ENCODE results near the gene TAF13. TPM values are rescaled to one million over a fixed set of nuclear protein-coding genes. Genes with fewer than 3 reads are reported as not detected.

TAF13 gene
- 47.5 TPM for total RNA-seq

DNA sequence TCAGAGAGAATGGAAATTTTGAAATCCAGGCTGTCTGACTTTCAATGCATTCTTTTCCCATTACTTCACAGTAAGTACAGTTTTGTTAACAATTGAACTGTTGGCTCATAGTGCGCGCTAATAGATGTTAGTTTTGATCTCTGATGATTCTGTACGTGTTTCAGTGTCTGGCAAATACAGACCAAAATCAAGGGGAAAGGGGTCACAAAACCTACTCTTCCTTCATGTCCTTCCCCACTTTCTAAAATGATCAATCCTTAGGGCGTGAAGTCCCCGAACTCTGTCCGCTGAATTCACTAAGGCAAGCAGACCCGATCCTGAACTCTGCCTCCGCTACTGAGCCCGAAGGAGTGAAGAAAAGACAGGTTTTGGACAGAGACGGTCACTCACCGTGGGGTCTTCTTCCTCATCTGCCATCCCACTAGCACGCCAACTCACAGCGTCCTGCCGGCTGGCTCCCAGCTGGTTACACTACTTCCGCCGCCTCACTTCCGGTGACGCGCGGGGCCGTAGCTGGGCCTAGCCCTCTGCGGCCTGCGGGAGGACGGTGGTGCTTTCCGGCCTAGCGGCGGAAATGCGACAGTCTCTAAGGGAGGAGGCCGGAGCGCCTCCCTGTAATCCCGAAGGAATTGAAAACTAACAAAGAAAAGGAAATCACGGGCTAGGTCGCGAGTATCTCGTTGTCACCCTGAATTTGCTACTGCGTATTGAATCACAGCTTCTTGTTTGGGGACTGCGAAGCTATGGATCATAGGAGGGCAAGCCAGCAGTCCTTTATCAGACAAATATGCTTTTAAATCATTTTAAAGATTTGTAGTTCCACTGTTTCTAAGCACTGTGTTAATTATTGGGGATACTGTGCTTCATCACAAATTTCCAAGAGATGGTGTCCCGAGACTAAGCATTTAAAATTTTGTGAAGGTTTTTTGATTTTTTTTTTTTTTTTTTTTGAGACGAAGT, at the start of gene TAF13:
Gene TAF13 (minus strand): TSS at position 473 of the 960 bp plus-strand sequence. CDS start 56 bp downstream, at position 417.
- DNase-seq, result peak; percentile 96

DNA sequence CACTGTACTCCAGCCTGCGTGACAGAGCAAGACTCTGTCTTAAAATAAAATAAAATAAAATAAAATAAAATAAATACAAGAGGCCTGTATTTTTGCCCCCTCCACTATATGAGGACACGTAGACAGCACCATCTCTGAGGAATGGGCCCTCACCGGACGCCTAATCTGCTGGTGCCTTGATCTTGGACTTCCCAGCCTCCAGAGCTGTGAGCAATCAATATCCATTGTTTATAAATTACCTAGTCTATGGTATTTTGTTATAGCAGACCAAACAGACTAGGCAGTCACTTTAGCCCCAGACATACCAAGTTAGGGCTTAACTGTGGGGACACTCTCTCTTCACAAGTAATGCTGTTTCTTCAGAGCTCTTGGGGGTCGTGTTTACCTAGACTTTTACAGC, 44.6 kb upstream of the TAF13 start:
- DNase-seq, result no peak

GRCh38 chr1:109118089-109118488, 42.3 kb upstream of the TAF13 start:
- no peak for DNase-seq

GRCh38 chr1:109116286-109116685, 40.5 kb upstream of the TAF13 start:
- no peak for DNase-seq

DNA sequence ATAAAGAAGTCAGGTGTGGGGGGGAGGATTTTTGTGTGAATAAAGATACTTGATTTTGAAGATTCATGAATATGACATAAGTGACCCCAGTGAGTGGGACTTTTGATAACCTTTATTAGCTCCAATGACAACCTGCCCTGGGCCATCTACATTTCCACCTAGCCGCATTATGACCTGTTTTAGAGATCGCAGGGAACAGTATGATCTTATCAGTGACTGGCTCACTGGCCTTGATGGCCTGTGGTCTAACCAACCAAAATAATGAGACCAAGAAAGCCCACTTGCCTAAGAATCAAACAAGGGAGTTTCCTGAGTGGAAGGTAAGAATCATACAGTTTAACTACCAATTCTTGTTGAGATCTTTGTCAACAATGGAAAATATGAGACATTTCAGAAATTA, 39.9 kb upstream of the TAF13 start:
- DNase-seq, result no peak

DNA sequence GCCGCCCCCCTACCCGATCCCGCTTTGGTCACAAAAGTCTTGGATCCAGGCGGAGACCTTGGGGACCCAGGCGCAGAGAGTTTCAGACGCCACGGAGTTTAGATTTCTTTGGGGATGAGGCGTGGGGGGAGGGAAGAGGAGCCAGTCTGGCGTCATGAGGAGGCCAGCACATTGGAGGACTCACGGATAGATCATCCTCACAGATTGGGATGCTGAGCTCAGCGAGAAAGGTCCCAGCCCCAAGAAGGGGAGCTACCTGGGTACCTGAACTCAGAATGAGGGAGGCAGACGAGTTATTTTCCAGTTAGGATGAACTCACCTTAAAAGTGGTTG, 38.5 kb upstream of the TAF13 start:
- DNase-seq, result no peak

GRCh38 chr1:109113590-109114341, 38.0 kb upstream of the TAF13 start, which contains the start of gene ELAPOR1:
TSS of gene ELAPOR1 (plus strand) at chr1:109114115. CDS start at chr1:109114184, 69 bp downstream.
- no peak for DNase-seq

DNA sequence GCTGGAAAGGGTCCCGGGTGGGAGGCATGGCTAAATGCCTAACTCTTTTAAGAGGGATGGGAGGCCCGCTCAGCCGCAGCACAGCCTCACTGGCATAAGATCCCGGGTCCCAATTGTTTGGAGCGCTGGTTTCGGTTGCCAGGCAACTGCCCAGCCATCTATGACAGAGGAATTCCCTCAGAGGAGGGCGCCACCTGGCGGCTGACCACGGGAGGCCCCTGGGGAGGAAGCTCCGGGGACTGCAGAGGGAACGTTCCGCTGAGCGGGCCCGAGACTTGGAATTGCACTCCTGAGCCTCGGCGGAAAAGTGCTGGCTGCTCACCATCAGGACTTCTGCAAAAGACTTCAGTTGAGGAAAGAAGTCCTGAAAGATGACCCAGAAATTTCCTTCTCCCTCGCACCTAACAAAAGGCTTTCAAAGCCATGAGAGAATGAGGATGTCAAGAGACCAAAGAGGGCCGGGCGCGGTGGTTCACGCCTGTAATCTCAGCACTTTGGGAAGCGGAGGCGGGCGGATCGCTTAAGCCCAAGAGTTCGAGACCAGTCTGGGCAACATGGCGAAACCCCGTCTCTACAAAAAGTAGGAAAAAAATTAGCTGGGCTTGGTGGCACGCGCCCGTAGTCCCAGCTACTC, 37.0 kb upstream of the TAF13 start:
- peak; percentile 87 for DNase-seq

- peak; percentile 63 for DNase-seq
Observed at GRCh38 chr1:109112056-109112651, 36.4 kb upstream of the TAF13 start.

DNA sequence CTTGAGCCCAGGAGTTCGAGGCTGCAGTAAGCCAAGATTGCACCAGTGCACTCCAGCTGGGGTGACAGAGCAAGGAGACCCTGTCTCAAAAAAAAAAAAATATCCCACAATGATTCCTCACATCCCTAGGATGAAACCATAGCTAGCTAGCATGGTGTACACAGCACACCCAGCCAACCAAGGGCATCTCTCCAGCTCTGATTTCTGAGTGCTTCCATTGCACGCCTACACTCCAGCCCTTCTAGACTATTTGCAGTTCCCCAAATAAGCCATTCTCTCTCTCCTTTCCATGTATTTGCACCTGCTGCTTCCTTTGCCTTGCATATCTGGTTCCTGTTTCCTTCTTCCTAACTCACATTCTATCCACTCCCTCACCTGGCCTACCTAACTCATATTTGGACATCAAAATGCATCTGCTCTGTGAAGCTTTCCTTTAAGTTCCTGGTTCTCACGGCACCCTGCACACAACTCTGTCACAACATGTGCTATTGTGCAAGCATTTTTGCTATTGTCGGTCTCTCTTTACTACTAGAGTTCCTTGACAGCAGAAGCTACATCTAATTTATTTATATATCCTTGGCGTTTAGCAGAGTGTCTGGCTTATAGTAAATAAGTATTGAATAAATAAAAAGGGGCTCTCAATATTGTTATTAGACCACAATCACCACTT, 35.7 kb upstream of the TAF13 start:
- no peak for DNase-seq

- no peak for DNase-seq
Observed at GRCh38 chr1:109109906-109110305, 34.1 kb upstream of the TAF13 start.

DNA sequence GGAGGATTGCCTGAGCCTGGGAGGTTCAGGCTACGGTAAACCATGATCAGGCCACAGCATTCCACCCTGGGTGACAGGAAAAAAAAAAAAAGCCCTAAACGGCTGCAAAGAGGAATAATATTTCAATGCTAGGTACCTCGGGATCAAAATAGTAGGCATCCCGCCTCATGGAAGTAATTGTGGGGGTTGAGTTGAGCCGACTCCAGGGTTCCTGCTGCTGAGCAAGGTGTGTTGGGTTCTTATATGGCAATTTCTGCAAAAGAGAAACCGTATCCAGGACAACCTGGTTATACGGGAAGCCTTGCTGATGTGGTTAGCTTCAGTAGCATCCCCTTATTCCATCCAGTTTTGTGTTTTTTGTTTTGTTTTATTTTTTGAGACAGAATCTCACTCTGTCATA, 32.0 kb upstream of the TAF13 start:
- DNase-seq, result no peak

- no peak for DNase-seq
Observed at GRCh38 chr1:109105881-109106280, 30.1 kb upstream of the TAF13 start.

GRCh38 chr1:109104364-109105151, 28.8 kb upstream of the TAF13 start:
- DNase-seq, result no peak

DNA sequence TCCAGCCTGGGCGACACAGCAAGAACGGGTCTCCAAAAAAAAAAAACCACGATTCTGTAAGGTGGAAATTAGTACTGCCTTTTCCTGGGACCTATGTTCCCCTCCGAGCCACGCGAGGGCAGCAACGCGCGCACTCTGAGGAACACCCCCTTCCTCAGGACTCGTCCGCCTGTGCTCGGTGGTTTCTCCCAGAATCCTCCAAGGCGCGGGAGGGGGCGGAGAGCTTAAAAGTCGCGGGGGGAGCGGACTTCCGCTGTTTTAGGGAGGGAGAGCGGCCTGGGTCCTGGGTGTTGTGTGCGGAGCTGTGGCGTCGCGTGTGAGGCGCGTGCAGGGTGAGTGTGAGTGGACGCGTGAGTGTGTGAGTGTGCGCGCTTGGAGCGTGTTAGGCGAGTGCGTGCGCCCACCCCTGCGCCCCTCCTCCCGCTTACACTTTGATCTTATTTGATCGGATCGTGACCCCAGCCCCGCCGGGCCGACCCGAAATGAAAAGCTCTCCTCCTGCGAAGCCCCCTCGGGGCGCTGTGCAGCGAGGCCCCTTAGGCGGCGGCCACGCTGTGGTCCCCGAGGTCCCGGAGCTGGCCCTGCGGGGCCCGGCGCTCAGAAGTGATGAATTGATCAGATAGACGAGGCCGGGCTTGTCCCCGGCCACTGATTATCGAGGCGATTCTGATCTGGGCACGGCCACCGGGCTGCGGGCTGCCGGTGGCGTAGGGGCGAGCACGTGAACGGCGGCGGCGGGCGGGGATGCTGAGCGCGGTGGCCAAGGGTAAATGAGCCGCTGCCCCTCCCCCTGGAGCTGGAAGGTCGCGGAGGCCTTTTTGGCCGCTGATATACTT, 24.4 kb upstream of the TAF13 start:
- DNase-seq, result peak; percentile 98

GRCh38 chr1:109096120-109096519, 20.3 kb upstream of the TAF13 start:
- DNase-seq, result no peak

- no peak for DNase-seq
Observed at GRCh38 chr1:109095631-109096030, 19.8 kb upstream of the TAF13 start.

DNA sequence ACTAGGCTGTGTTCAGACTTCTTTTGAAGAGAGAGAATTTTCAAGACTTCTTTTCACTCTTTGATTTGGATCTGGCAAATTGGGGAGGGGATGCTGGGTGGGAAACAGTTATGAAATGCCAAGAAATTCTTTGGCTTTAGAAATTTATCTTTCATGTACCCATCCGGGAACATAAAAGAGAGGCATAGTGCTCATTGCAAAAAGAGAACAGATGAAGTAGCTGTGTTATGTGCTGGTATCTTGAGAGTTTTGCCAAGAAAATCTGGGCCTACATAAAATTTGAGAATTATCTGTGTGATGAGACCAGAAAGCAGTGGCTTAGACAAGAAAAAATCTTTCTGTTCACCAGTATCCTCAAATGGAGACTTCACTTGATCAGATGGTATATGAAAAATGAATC, 19.1 kb upstream of the TAF13 start:
- no peak for DNase-seq

DNA sequence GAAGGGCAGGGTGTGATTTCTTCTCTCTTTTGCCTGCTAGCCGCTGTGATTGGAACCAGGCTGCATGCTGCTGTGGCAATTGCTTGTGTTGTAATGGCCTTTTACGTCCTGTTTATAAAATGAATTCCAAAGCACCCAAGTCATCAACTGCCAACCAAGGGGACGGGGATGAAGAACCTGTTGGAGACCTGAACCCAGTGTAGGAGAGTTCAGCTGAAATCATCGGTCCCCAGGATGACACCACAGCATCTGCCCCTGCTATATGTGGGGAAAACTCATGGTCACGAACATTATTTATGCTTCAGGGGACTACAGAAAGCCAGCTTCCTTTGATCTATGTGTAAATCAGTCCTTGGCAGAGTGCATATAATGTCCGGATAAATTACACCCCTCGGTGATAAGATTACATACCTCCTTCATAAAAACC, 18.6 kb upstream of the TAF13 start:
- no peak for DNase-seq

- DNase-seq, result no peak
Observed at GRCh38 chr1:109091839-109092193, 16.0 kb upstream of the TAF13 start.
